ACC112 (cell line): ENCODE measurements around the gene PIGU.

Experiments used
- H2AFZ ChIP-seq: fragments of 200-600 bp; sonication (generic); one replicate; pipeline ENCODE4 v1.6.0; 2017; ENCODE audit warnings: antibody characterized with exemption, low read length; ENCODE audit not compliant: unreplicated experiment
- H3K27ac ChIP-seq: fragments of 200-600 bp; sonication (generic); 2 replicates; pipeline ENCODE4 v1.5.1; 2014; ENCODE audit warnings: low read depth, mild to moderate bottlenecking, antibody characterized with exemption, low read length, moderate library complexity
- H3K27me3 ChIP-seq: fragments of 200-600 bp; sonication (generic); 2 replicates; pipeline ENCODE4 v1.6.1; 2014; ENCODE audit warnings: mild to moderate bottlenecking, antibody characterized with exemption, low read length, moderate library complexity, mixed read lengths; ENCODE audit not compliant: insufficient read depth
- H3K36me3 ChIP-seq: fragments of 200-600 bp; sonication (generic); 2 replicates; pipeline ENCODE4 v1.6.1; 2016; ENCODE audit warnings: mild to moderate bottlenecking, antibody characterized with exemption, low read length, moderate library complexity, mixed read lengths; ENCODE audit not compliant: insufficient read depth
- H3K4me1 ChIP-seq: fragments of 200-600 bp; sonication (generic); one replicate; pipeline ENCODE4 v1.6.1; 2016; ENCODE audit warnings: low read length, mixed read lengths; ENCODE audit not compliant: insufficient read depth, unreplicated experiment, control insufficient read depth
- H3K4me3 ChIP-seq: fragments of 200-600 bp; sonication (generic); 2 replicates; pipeline ENCODE4 v1.5.1; 2014; ENCODE audit warnings: mild to moderate bottlenecking, low read depth, low read length
- H3K79me2 ChIP-seq: fragments of 200-600 bp; sonication (generic); one replicate; pipeline ENCODE4 v1.6.0; 2016; ENCODE audit warnings: low read length; ENCODE audit not compliant: control insufficient read depth, unreplicated experiment, insufficient read depth

PIGU gene

DNA sequence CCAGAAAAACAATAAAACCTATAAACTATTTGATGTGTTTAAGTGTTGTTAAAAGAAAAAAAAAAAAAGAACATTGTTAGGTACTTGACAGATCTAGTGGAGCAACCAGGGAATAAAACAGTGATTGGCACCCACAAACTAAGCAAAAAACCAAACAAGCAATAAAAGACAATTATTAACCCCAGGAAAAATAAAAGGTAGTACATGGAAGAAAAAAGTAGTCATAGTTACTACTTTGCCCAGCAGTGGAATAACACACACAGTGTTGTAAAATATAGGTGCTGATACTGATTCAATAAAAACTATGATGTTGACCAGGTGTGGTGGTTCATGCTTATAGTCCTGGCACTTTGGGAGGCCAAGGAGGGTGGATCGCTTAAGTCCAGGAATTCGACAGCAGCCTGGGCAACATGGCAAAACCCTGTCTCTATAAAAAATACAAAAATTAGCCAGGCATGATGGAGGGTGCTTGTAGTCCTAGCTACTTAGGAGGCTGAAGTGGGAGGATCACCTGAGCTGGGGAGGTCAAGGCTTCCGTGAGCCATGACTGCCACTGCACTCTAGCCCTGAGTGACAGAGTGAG lies 43.9 kb downstream of the PIGU start:
- Histone ChIP-seq H3K4me3 (no peak overlapping the region), H3K4me1 (peaks cover 14% of the 10 kb centered on the region), H2AFZ (no peak overlapping the region), H3K27ac (no peak overlapping the region), H3K36me3 (no peaks in the 10 kb centered on the region), H3K79me2 (no peaks in the 10 kb centered on the region), H3K27me3 (no peaks in the 10 kb centered on the region)

- no peak overlapping the region for H3K27ac ChIP-seq
- H3K36me3 ChIP-seq = no peaks in the 10 kb centered on the region
- no peaks in the 10 kb centered on the region for H3K79me2 ChIP-seq
- H2AFZ ChIP-seq = no peak overlapping the region
- no peaks in the 10 kb centered on the region for H3K27me3 ChIP-seq
- H3K4me1 ChIP-seq = peaks cover 6% of the 10 kb centered on the region
- no peak overlapping the region for H3K4me3 ChIP-seq
These were observed 47.0 kb downstream of the PIGU start for GRCh38 chr20:34629904-34630303.

GRCh38 chr20:34629342-34629741 lies 47.5 kb downstream of the PIGU start:
- no peaks in the 10 kb centered on the region for H3K27me3 ChIP-seq
- no peaks in the 10 kb centered on the region for H3K79me2 ChIP-seq
- no peak overlapping the region for H3K4me3 ChIP-seq
- H3K27ac ChIP-seq = no peak overlapping the region
- peaks cover 6% of the 10 kb centered on the region for H3K4me1 ChIP-seq
- H2AFZ ChIP-seq = no peak overlapping the region
- no peaks in the 10 kb centered on the region for H3K36me3 ChIP-seq

DNA sequence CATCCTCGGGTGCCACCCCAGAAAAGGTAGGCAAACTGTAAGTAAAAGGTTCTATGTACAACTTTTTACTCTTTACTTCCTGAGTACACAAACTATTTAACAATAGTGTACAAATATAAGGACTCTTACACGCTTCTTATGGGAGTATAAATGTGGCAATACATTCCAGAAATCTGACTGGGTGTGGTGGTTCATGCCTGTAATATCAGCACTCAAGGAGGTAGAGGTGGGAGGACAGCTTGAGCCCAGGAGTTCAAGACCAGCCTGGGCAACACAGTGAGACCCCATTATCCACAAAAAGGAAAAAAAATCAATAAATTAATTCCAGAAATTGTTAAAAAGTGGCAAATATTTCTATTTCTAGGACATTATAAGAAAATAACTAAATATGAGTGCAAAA lies 48.9 kb downstream of the PIGU start:
- Histone ChIP-seq H3K4me1 (peaks cover 6% of the 10 kb centered on the region), H2AFZ (no peak overlapping the region), H3K27ac (no peak overlapping the region)

GRCh38 chr20:34627458-34627857 lies 49.4 kb downstream of the PIGU start:
- Histone ChIP-seq H3K36me3 (no peaks in the 10 kb centered on the region), H3K79me2 (no peaks in the 10 kb centered on the region), H3K27ac (no peak overlapping the region), H3K27me3 (no peaks in the 10 kb centered on the region), H3K4me1 (peaks cover 11% of the 10 kb centered on the region), H3K4me3 (no peak overlapping the region), H2AFZ (no peak overlapping the region)

More for the DNA sequence above, 48.9 kb downstream of the PIGU start:
- Histone ChIP-seq H3K27me3 (no peaks in the 10 kb centered on the region), H3K4me3 (no peak overlapping the region), H3K79me2 (no peaks in the 10 kb centered on the region), H3K36me3 (no peaks in the 10 kb centered on the region)

- Histone ChIP-seq H2AFZ (no peak overlapping the region), H3K4me3 (no peak overlapping the region), H3K36me3 (no peaks in the 10 kb centered on the region), H3K27ac (no peak overlapping the region), H3K79me2 (no peaks in the 10 kb centered on the region), H3K4me1 (peaks cover 11% of the 10 kb centered on the region), H3K27me3 (no peaks in the 10 kb centered on the region)
These were observed 49.9 kb downstream of the PIGU start for GRCh38 chr20:34626992-34627391.

DNA sequence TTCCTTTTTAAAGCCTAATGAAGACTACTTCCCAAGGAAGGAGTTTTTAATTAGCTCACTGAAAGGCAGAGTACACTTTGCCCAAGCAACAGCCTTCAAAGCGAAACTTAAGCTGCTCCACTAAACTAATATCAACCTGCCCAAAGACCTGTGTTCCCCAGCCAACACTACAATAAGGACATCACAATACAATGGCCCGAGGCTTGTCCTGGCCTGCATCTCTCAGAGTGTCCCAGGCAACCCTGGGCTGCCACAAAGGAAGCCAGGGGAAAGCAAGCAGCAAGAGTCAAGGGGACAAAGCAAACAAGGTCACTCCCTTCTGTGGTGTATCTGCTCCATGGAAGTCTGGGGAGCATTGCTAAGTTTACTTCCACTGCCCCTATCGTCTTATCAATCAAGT lies 52.3 kb downstream of the PIGU start:
- Histone ChIP-seq H3K4me3 (no peak overlapping the region), H3K79me2 (no peaks in the 10 kb centered on the region), H3K27ac (no peak overlapping the region), H3K36me3 (peaks cover 7% of the 10 kb centered on the region; the same call in 1 of the 2 replicates), H3K4me1 (peaks cover 20% of the 10 kb centered on the region), H3K27me3 (no peaks in the 10 kb centered on the region), H2AFZ (no peak overlapping the region)

DNA sequence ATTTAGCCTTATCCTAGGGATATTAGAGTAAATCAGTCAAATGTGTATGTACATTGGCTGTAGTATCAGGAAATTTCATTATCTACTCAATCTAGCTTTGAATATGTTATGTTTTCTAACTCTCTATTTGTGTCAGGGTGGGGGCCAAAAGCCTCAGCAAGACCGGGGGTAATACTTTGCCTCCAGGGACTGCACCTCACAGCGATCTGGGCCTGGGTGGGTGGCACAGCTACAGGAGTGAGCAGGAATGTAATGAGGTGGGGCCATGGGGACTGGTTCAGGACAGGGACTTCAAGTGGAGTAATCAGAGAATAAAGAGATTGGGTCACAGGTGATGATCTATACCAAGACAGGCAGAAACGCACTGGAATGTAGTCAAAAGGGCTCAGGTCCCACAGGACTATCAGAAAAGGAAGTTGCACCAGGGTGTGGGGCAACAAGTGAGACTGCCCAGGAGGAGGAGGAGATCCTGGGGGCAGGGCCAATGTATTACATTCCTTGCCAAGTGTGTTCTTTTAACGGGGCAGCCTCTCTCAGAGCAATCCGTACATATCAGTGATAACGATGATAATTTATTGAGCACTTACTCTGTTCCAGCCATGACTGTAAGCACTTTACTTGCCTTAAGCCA lies 54.0 kb downstream of the PIGU start:
- peaks cover 7% of the 10 kb centered on the region; the same call in 1 of the 2 replicates for H3K36me3 ChIP-seq
- H3K79me2 ChIP-seq = no peaks in the 10 kb centered on the region
- peaks cover 19% of the 10 kb centered on the region for H3K4me1 ChIP-seq
- no peak overlapping the region for H3K27ac ChIP-seq
- no peak overlapping the region for H3K4me3 ChIP-seq
- H3K27me3 ChIP-seq = no peaks in the 10 kb centered on the region
- H2AFZ ChIP-seq = no peak overlapping the region

DNA sequence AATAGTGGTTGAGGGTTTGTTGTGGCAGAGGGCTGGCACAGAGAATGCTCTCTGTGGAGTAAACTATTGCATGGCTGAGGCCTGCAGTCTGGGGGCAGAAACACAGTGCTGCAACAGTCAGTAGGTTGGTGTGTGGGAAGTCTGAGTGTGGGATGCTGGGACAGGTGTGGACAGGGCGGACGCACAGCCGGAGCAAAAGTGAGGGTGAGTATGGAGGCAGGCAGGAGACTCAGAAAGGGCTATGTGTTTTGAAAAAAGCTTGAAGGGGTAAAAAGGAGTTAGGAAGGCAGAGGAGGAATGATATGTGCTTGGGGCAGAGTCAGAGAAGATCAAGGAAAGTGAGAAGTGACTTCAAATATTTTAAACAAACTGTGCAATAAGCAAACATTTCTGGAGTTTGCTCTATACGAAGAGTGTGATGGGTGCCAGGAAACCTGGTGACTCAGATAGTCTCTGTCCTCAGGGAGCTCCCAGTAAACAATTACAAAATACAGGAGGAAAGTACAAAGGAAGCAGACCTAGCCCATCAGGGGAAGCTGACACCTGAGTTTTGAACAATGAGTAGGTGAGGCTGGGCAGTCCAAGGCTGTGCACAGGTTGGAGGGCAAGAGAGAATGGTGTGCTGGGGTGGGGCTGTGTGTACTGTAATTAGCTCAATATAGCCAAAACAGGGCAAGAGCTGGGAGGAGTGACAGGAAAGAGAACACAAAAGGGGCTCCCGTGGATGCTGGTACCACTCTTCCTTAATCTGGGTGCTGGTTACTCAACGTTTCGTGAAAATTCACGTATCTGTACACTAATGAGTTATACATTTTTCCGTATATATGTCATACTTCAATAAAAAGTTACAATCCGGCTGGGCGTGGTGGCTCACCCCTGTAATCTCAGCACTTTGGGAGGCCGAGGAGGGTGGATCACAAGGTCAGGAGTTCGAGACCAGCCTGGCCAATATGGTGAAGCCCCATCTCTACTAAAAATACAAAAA lies 55.2 kb downstream of the PIGU start:
- Histone ChIP-seq H2AFZ (no peak overlapping the region), H3K27ac (peak overlapping the region; percentile 4; the same call in 1 of the 2 replicates), H3K36me3 (peaks cover 7% of the 10 kb centered on the region; the same call in 1 of the 2 replicates), H3K4me3 (no peak overlapping the region), H3K4me1 (peaks cover 14% of the 10 kb centered on the region), H3K27me3 (no peaks in the 10 kb centered on the region), H3K79me2 (no peaks in the 10 kb centered on the region)

GRCh38 chr20:34621036-34621343 lies 55.9 kb downstream of the PIGU start:
- Histone ChIP-seq H3K27ac (0 out of 2 replicates have a peak overlapping the region, but pooled peaks have one; percentile 4), H3K27me3 (no peaks in the 10 kb centered on the region), H3K4me1 (peaks cover 15% of the 10 kb centered on the region), H3K79me2 (no peaks in the 10 kb centered on the region), H3K4me3 (no peak overlapping the region), H2AFZ (no peak overlapping the region), H3K36me3 (peaks cover 7% of the 10 kb centered on the region; the same call in 1 of the 2 replicates)
